Heart left ventricle (tissue), 16 donors: ENCODE data around the gene ARHGEF28. TPM values are rescaled to one million over a fixed set of nuclear protein-coding genes. Genes with fewer than 3 reads are reported as not detected.

Experiments used
- ATAC-seq, 4 donors: fragments of 200-7000 bp; cut with Tn5 transposase; one replicate each; pipeline ENCODE4 v1.9.1; 2020 to 2022; ENCODE audit warnings: moderate library complexity in 4 of 4, mild to moderate bottlenecking in 3 of 4, moderate number of reproducible peaks in 1 of 4
- DNase-seq, 5 donors: peaks; one replicate each; pipeline ENCODE4 v3.0.0-alpha.2; 2020
- H3K27ac ChIP-seq, 12 donors: fragments of 200-600 bp; sonication (generic) in 4 of 12; one replicate each; pipeline versions ENCODE4 v1.5.0 to v1.8.0; 2016 to 2022; ENCODE audit warnings: mild to moderate bottlenecking in 2 of 12
- H3K27me3 ChIP-seq, 9 donors: fragments of 200-600 bp; sonication (generic) in 2 of 9; one replicate each; pipeline versions ENCODE4 v1.5.1 to v1.8.0; 2016 to 2022; ENCODE audit warnings: mild to moderate bottlenecking in 3 of 9
- H3K36me3 ChIP-seq, 9 donors: fragments of 200-600 bp; sonication (generic) in 2 of 9; one replicate each; pipeline versions ENCODE4 v1.5.0 to v1.8.0; 2018 to 2022; ENCODE audit warnings: mild to moderate bottlenecking in 2 of 9
- H3K4me1 ChIP-seq, 12 donors: fragments of 200-600 bp; sonication (generic) in 4 of 12; one replicate each; pipeline versions ENCODE4 v1.5.0 to v1.8.0; 2016 to 2022; ENCODE audit warnings: mild to moderate bottlenecking in 3 of 12
- H3K4me3 ChIP-seq, 12 donors: fragments of 200-600 bp; sonication (generic) in 4 of 12; one replicate each; pipeline versions ENCODE4 v1.5.0 to v1.8.0; 2017 to 2022; ENCODE audit warnings: mild to moderate bottlenecking in 9 of 12, moderate library complexity in 4 of 12
- H3K9me3 ChIP-seq, 12 donors: fragments of 200-600 bp; sonication (generic) in 4 of 12; one replicate each; pipeline versions ENCODE4 v1.5.0 to v1.8.0; 2016 to 2022; ENCODE audit warnings: mild to moderate bottlenecking in 1 of 12
- CTCF ChIP-seq, 12 donors: fragments of 200-600 bp; sonication (generic) in 4 of 12; IDR thresholded peaks; one replicate each; pipeline versions ENCODE4 v1.5.0 to v1.8.0; 2018 to 2022; ENCODE audit warnings: antibody characterized with exemption in 12 of 12, mild to moderate bottlenecking in 5 of 12
- POLR2A ChIP-seq, 2 donors: fragments of 450-650 bp; IDR thresholded peaks; one replicate each; pipeline ENCODE4 v1.6.1; 2017; ENCODE audit warnings: antibody characterized with exemption in 2 of 2, mild to moderate bottlenecking in 2 of 2, moderate library complexity in 2 of 2
- WGBS, 4 donors: extraction: QIAGEN DNeasy Blood & Tissue Kit in 2 of 4; methylation state at CpG; one replicate each; pipeline versions ENCODE4 v1.1.5 to v1.1.7; 2013 to 2018; 5-methylcytosine and 5-hydroxymethylcytosine counted together
- intact Hi-C, 10 donors: fragments of 100-400 bp; cut with DNase I; formaldehyde crosslinking; loops; one replicate each; pipeline versions ENCODE4 v1.11.1 to v1.14.2; 2022
- polyA plus RNA-seq, 2 donors: library from polyadenylated mRNA; stranded (reverse); fragments of 200-250 nt; gene quantifications; one replicate each; pipeline ENCODE4 v1.2.3, GENCODE V29; 2013
- total RNA-seq, 9 donors: library from RNA; depleted of rRNA in 2 of 9; stranded (reverse); fragments of >200 nt in 2 of 9; fragmentation: NEBNext Ultra II Directional in 3 of 9; extraction: Animal tissue kit (Norgen Biotek cat#: 25700) in 3 of 9; gene quantifications; one replicate each; pipeline versions ENCODE4 v1.1.0 to v1.2.4, GENCODE V29; 2016 to 2023
- donor health status: ischemic (EF 13 %, LVEDD 7.1; RV severe dilation, severe dysfunction).
- donor health status: healthy with polysubstance abuse.
- donor health status: DM: no; HTN: yes; CAD: no.
- donor health status: DM: no; HTN: no; CAD: no.
- donor health status: ischemic (EF 25% LVEDD 6.9; RV normal size, moderate dysfunction).
- donor health status: ischemic (EF 25% LVEDD 5.7; RV mildly dilated, moderate dysfunction).
- donor health status: healthy.
- donor health status: DM: yes; HTN: yes; CAD: no.
- donor health status: ischemic (EF 35%, LVEDD 5.7; RV mildly dilated, moderate dysfunction).
- donor health status: nonischemic (EF 11% LVEDD 7.7; RV severe dilation, severe dysfunction).
- donor health status: DM: yes; HTN: yes; CAD: no.
- donor health status: PGD.
- donor health status: ischemic (EF 29% LVEDD 5.4; RV normal size, mild dysfunction).
- donor health status: nonischemic (EF 23%, LVEDD 6.1; RV moderate dilation, normal function).

Gene ARHGEF28
- total and polyA plus RNA-seq, 11 donors: 0.51 to 7.7 (median 1.7) TPM

- intact Hi-C loops: no loop called here
- Histone ChIP-seq H3K27me3 (no peaks in the 10 kb centered on the region), H3K27ac (no peak overlapping the region), H3K36me3 (no peaks in the 10 kb centered on the region), H3K4me3 (no peak overlapping the region), H3K4me1 (peaks cover 0 to 19% (median 0%) of the 10 kb centered on the region in 12 donors), H3K9me3 (peaks cover 0 to 4% (median 0%) of the 10 kb centered on the region in 12 donors)
- DNase-seq (no peak), ATAC-seq (no peak)
- TF ChIP-seq POLR2A (IDR thresholded peaks at IDR 0.05) (no peak), CTCF (IDR thresholded peaks at IDR 0.05) (no peak)
- WGBS, 4 donors: 91 to 96% (median 94%) methylated on average over 3 of the region's 3 CpGs
Observed at GRCh38 chr5:73973135-73973534, 347.1 kb downstream of the ARHGEF28 start.

- TF ChIP-seq CTCF (IDR thresholded peaks at IDR 0.05) (no peak), POLR2A (IDR thresholded peaks at IDR 0.05) (no peak)
- intact Hi-C loops: no loop called here
- no peak overlapping the region for H3K4me3 ChIP-seq
- H3K9me3 ChIP-seq: peaks cover 0 to 4% (median 0%) of the 10 kb centered on the region in 12 donors
- 71 to 79% (median 76%) methylated on average over 4 of the region's 4 CpGs for WGBS, 4 donors
- peaks cover 0 to 11% (median 0%) of the 10 kb centered on the region in 12 donors for H3K4me1 ChIP-seq
- H3K36me3 ChIP-seq: no peaks in the 10 kb centered on the region
- no peak overlapping the region for H3K27ac ChIP-seq
- H3K27me3 ChIP-seq: no peaks in the 10 kb centered on the region
- DNase-seq (peak in 2 of 5 donors; percentile 34 to 46), ATAC-seq (peak in 3 of 4 donors; percentile 57 to 76 (median 74))
Observed at GRCh38 chr5:73974871-73975360, 348.9 kb downstream of the ARHGEF28 start.

GRCh38 chr5:73975845-73976244, 349.8 kb downstream of the ARHGEF28 start:
- H3K4me3 ChIP-seq: no peak overlapping the region
- peaks cover 0 to 4% (median 0%) of the 10 kb centered on the region in 12 donors for H3K9me3 ChIP-seq
- H3K36me3 ChIP-seq: no peaks in the 10 kb centered on the region
- DNase-seq (no peak), ATAC-seq (peak in 1 of 4 donors; percentile 79)
- peaks cover 0 to 11% (median 0%) of the 10 kb centered on the region in 12 donors for H3K4me1 ChIP-seq
- 50 to 70% (median 65%) methylated on average over 4 of the region's 4 CpGs for WGBS, 4 donors
- intact Hi-C loops: no loop called here
- TF ChIP-seq POLR2A (IDR thresholded peaks at IDR 0.05): no peak
- TF ChIP-seq CTCF (IDR thresholded peaks at IDR 0.05): no peak
- no peaks in the 10 kb centered on the region for H3K27me3 ChIP-seq
- no peak overlapping the region for H3K27ac ChIP-seq

- Histone ChIP-seq H3K4me3 (no peak overlapping the region), H3K36me3 (no peaks in the 10 kb centered on the region), H3K27me3 (no peaks in the 10 kb centered on the region), H3K27ac (no peak overlapping the region), H3K9me3 (peaks cover 0 to 4% (median 0%) of the 10 kb centered on the region in 12 donors), H3K4me1 (peaks cover 0 to 11% (median 0%) of the 10 kb centered on the region in 12 donors)
- no peak for DNase-seq
- no peak for ATAC-seq
- 81 to 95% (median 90%) methylated on average over 1 of the region's 1 CpG for WGBS, 4 donors
- TF ChIP-seq CTCF (IDR thresholded peaks at IDR 0.05): no peak
- intact Hi-C loops: no loop called here
Observed at GRCh38 chr5:73977146-73977545, 351.1 kb downstream of the ARHGEF28 start.
